Body of pancreas (tissue), 4 donors: ENCODE data around the gene DEFB113.

Source experiments
- CTCF ChIP-seq, 7 experiments: fragments of 450-650 bp in 4 of 7; fragments of 200-600 bp in 3 of 7; sonication (generic) in 3 of 7; IDR thresholded peaks; one replicate each; pipeline ENCODE4 v1.5.1; 2016 to 2019; ENCODE audit warnings: antibody characterized with exemption in 7 of 7
- POLR2A ChIP-seq, 3 donors: fragments of 450-650 bp; IDR thresholded peaks; one replicate each; pipeline ENCODE4 v1.6.1; 2016; ENCODE audit warnings: antibody characterized with exemption in 3 of 3, mild to moderate bottlenecking in 2 of 3

GRCh38 chr6:49918787-49919186 is 50.6 kb downstream of the DEFB113 start:
- no peak for TF ChIP-seq CTCF (IDR thresholded peaks at IDR 0.05)
- TF ChIP-seq POLR2A (IDR thresholded peaks at IDR 0.05), result no peak
